H9 (cell line): ENCODE data around the gene OAS3. TPM values are rescaled to one million over a fixed set of nuclear protein-coding genes. Genes with fewer than 3 reads are reported as not detected.

Experiments
- DNase-seq: peaks from one replicate; pipeline ENCODE4 v3.0.0-alpha.2; 2017
- H2AFZ ChIP-seq: one replicate; pipeline ENCODE4 v1.6.1; 2013; ENCODE audit warnings: mild to moderate bottlenecking, low read length, control low read depth, moderate library complexity
- H2AK5ac ChIP-seq: 2 replicates; pipeline ENCODE4 v1.6.1; 2013; ENCODE audit warnings: low read length, control low read depth, mixed read lengths; ENCODE audit not compliant: insufficient read length
- H2BK120ac ChIP-seq: one replicate; pipeline ENCODE4 v1.6.1; 2013; ENCODE audit warnings: low read depth, mild to moderate bottlenecking, low read length, control low read depth, inconsistent platforms; ENCODE audit not compliant: poor library complexity, severe bottlenecking
- H2BK12ac ChIP-seq: 2 replicates; pipeline ENCODE4 v1.6.1; 2013; ENCODE audit warnings: low read length, control low read depth, mixed read lengths, low read depth; ENCODE audit not compliant: insufficient read length
- H2BK15ac ChIP-seq: 2 replicates; pipeline ENCODE4 v1.6.1; 2013; ENCODE audit warnings: low read depth, low read length, control low read depth
- H2BK20ac ChIP-seq: one replicate; pipeline ENCODE4 v1.6.1; 2013; ENCODE audit warnings: low read depth, mild to moderate bottlenecking, low read length, control low read depth, inconsistent platforms; ENCODE audit not compliant: poor library complexity, severe bottlenecking
- H2BK5ac ChIP-seq: 2 replicates; pipeline ENCODE4 v1.6.1; 2013; ENCODE audit warnings: low read length, control low read depth, mixed read lengths; ENCODE audit not compliant: insufficient read length
- H3K14ac ChIP-seq: 2 replicates; pipeline ENCODE4 v1.6.1; 2013; ENCODE audit warnings: low read length, control low read depth; ENCODE audit not compliant: insufficient read depth
- H3K18ac ChIP-seq: 2 replicates; pipeline ENCODE4 v1.6.1; 2013; ENCODE audit warnings: low read depth, mild to moderate bottlenecking, mixed read lengths, low read length, control low read depth; ENCODE audit not compliant: insufficient read length
- H3K23ac ChIP-seq: 2 replicates; pipeline ENCODE4 v1.6.1; 2013; ENCODE audit warnings: low read length, control low read depth, mixed read lengths, low read depth; ENCODE audit not compliant: insufficient read length
- H3K23me2 ChIP-seq: 2 replicates; pipeline ENCODE4 v1.6.1; 2013; ENCODE audit warnings: low read depth, mild to moderate bottlenecking, mixed read lengths, low read length, control low read depth; ENCODE audit not compliant: insufficient read length, poor library complexity, severe bottlenecking
- H3K27ac ChIP-seq: 2 replicates; pipeline ENCODE4 v1.5.1; 2013; ENCODE audit warnings: low read length, control low read depth, mixed read lengths, low read depth; ENCODE audit not compliant: insufficient read length
- H3K27me3 ChIP-seq: 2 replicates; pipeline ENCODE4 v1.6.1; 2013; ENCODE audit warnings: low read length, control low read depth, inconsistent platforms; ENCODE audit not compliant: insufficient read depth
- H3K4ac ChIP-seq: 2 replicates; pipeline ENCODE4 v1.6.1; 2013; ENCODE audit warnings: low read depth, mild to moderate bottlenecking, control low read depth, inconsistent platforms, low read length, moderate library complexity
- H3K4me1 ChIP-seq: 2 replicates; pipeline ENCODE4 v1.6.1; 2013; ENCODE audit warnings: low read length, control low read depth, inconsistent platforms; ENCODE audit not compliant: insufficient read depth
- H3K4me2 ChIP-seq: 2 replicates; pipeline ENCODE4 v1.6.1; 2013; ENCODE audit warnings: low read length, control low read depth, mixed read lengths; ENCODE audit not compliant: insufficient read length, insufficient read depth
- H3K56ac ChIP-seq: 2 replicates; pipeline ENCODE4 v1.6.1; 2013; ENCODE audit warnings: low read depth, mild to moderate bottlenecking, mixed read lengths, low read length, control low read depth; ENCODE audit not compliant: insufficient read length
- H3K79me1 ChIP-seq: 2 replicates; pipeline ENCODE4 v1.6.1; 2013; ENCODE audit warnings: low read depth, mild to moderate bottlenecking, moderate library complexity, low read length, control low read depth, inconsistent platforms; ENCODE audit not compliant: insufficient read depth, poor library complexity, severe bottlenecking
- H3K79me2 ChIP-seq: 2 replicates; pipeline ENCODE4 v1.6.1; 2013; ENCODE audit warnings: low read length, control low read depth, inconsistent platforms; ENCODE audit not compliant: insufficient read depth
- H3K9ac ChIP-seq: 2 replicates; pipeline ENCODE4 v1.6.1; 2013; ENCODE audit warnings: low read length, control low read depth, mixed read lengths; ENCODE audit not compliant: insufficient read length; ENCODE audit errors: extremely low read depth
- H3K9me3 ChIP-seq: one replicate; pipeline ENCODE4 v1.6.1; 2013; ENCODE audit warnings: low read depth, low read length, inconsistent platforms; ENCODE audit not compliant: control insufficient read depth
- H3T11ph ChIP-seq: one replicate; pipeline ENCODE4 v1.6.1; 2013; ENCODE audit warnings: mild to moderate bottlenecking, low read length, control low read depth, inconsistent platforms
- H4K20me1 ChIP-seq: one replicate; pipeline ENCODE4 v1.6.1; 2013; ENCODE audit not compliant: control insufficient read depth, insufficient read length, insufficient read depth
- H4K5ac ChIP-seq: 2 replicates; pipeline ENCODE4 v1.6.1; 2013; ENCODE audit warnings: low read depth, mild to moderate bottlenecking, mixed read lengths, low read length, control low read depth; ENCODE audit not compliant: insufficient read length
- H4K8ac ChIP-seq: replicated peaks from 2 replicates; pipeline ENCODE4 v1.6.1; 2013; ENCODE audit warnings: low read length, control low read depth, mixed read lengths, low read depth; ENCODE audit not compliant: insufficient read length
- H4K91ac ChIP-seq: 2 replicates; pipeline ENCODE4 v1.6.1; 2013; ENCODE audit warnings: low read depth, mild to moderate bottlenecking, moderate library complexity, mixed read lengths, low read length, control low read depth; ENCODE audit not compliant: insufficient read length
- H3K27ac Mint-ChIP-seq, 3 experiments: 2 replicates in 2 of 3; 3 replicates in 1 of 3; pipeline ENCODE4 v1.8.0; 2020 to 2021; ENCODE audit warnings: mixed read lengths in 3 of 3, mild to moderate bottlenecking in 1 of 3, moderate library complexity in 1 of 3
- H3K27me3 Mint-ChIP-seq: 2 replicates; pipeline ENCODE4 v1.8.0; 2021; ENCODE audit warnings: low read depth, mild to moderate bottlenecking, moderate library complexity, mixed read lengths
- H3K36me3 Mint-ChIP-seq, 3 experiments: 2 replicates in 2 of 3; 3 replicates in 1 of 3; pipeline ENCODE4 v1.8.0; 2020 to 2021; ENCODE audit warnings: low read depth in 3 of 3, mixed read lengths in 3 of 3; ENCODE audit not compliant: insufficient read depth in 1 of 3
- H3K4me1 Mint-ChIP-seq, 2 experiments: 2 replicates each; pipeline ENCODE4 v1.8.0; 2020; ENCODE audit warnings: mixed read lengths in 2 of 2
- H3K4me3 Mint-ChIP-seq, 2 experiments: 2 replicates in 1 of 2; 3 replicates in 1 of 2; pipeline ENCODE4 v1.8.0; 2020 to 2021; ENCODE audit warnings: mild to moderate bottlenecking in 2 of 2, mixed read lengths in 2 of 2, moderate library complexity in 1 of 2
- H3K9me3 Mint-ChIP-seq, 2 experiments: 2 replicates in 1 of 2; 3 replicates in 1 of 2; pipeline ENCODE4 v1.8.0; 2020; ENCODE audit warnings: mild to moderate bottlenecking in 2 of 2, mixed read lengths in 2 of 2, moderate library complexity in 1 of 2
- CTCF ChIP-seq: fragments of 200-600 bp; sonication (generic); conservative IDR thresholded peaks from 3 replicates; pipeline ENCODE4 v1.8.0; 2021; ENCODE audit warnings: antibody characterized with exemption, mild to moderate bottlenecking
- WGBS: extraction: QIAGEN DNeasy Blood & Tissue Kit; methylation state at CpG from one replicate; pipeline ENCODE4 v1.1.7; 2013; ENCODE audit warnings: missing lambda C conversion rate, low lambda C conversion rate, mixed read lengths; ENCODE audit not compliant: insufficient read length; ENCODE audit errors: extremely low coverage; 5-methylcytosine and 5-hydroxymethylcytosine counted together
- total RNA-seq: library from RNA; stranded (reverse); gene quantifications from 2 replicates; pipeline ENCODE4 v1.2.1, GENCODE V29; 2021

The OAS3 gene
- total RNA-seq, 1 experiment from 2014 or later = 0.81 TPM

GRCh38 chr12:113002155-113002554 is 63.9 kb downstream of the OAS3 start:
- Histone ChIP-seq H2BK5ac (no peak overlapping the region), H3K9ac (no peak overlapping the region), H2BK20ac (no peak overlapping the region), H3K23me2 (no peaks in the 10 kb centered on the region), H4K5ac (no peak overlapping the region), H4K91ac (no peak overlapping the region), H4K8ac (no peak overlapping the region), H2BK15ac (no peak overlapping the region), H3K4me1 (no peaks in the 10 kb centered on the region), H3K79me1 (no peaks in the 10 kb centered on the region), H2BK12ac (no peak overlapping the region), H3K4me2 (no peak overlapping the region), H2AFZ (no peak overlapping the region), H3K27ac (no peak overlapping the region), H2BK120ac (no peak overlapping the region), H3K18ac (no peak overlapping the region), H3K4ac (no peak overlapping the region), H3T11ph (no peak overlapping the region), H3K14ac (no peak overlapping the region), H3K23ac (no peak overlapping the region), H2AK5ac (no peak overlapping the region), H3K27me3 (no peaks in the 10 kb centered on the region), H3K56ac (no peak overlapping the region), H3K9me3 (no peaks in the 10 kb centered on the region), H4K20me1 (no peaks in the 10 kb centered on the region), H3K79me2 (no peaks in the 10 kb centered on the region)
- H3K27ac Mint-ChIP-seq = no peak overlapping the region
- peak; percentile 20 for DNase-seq
- no peak for TF ChIP-seq CTCF
- H3K27me3 Mint-ChIP-seq = peaks cover 29% of the 10 kb centered on the region
- peaks cover 4 to 6% of the 10 kb centered on the region in 2 experiments for H3K9me3 Mint-ChIP-seq
- no CpG with 5 or more reads among the region's 4 CpGs for WGBS
- H3K36me3 Mint-ChIP-seq = peaks cover 0 to 4% (median 0%) of the 10 kb centered on the region in 3 experiments; a peak in 2 of 7 replicates
- H3K4me1 Mint-ChIP-seq = 0 out of 4 replicates have a peak, but pooled peaks cover 0 to 2% of the 10 kb centered on the region in 2 experiments
- no peak overlapping the region for H3K4me3 Mint-ChIP-seq
